OCI-LY7 (cell line): Measurements from ENCODE around the gene TC2N. TPM values are rescaled to one million over a fixed set of nuclear protein-coding genes. Genes with fewer than 3 reads are reported as not detected.

ENCODE experiments used
- BruUV-seq: library from RNA; stranded (reverse); fragments of 400-500 nt; replicated peaks from 2 replicates; lab custom pipeline; 2021; lab: Mats Ljungman, UMichigan
- CTCF ChIA-PET: fragments of 300-600 bp; sonication (Branson Sonifier 250); formaldehyde crosslinking; loops from one replicate; lab custom pipeline; 2022; ENCODE audit warnings: antibody characterized with exemption; ENCODE audit not compliant: unreplicated experiment; lab: Charles Lee
- POLR2A ChIA-PET: fragments of 300-600 bp; sonication (Branson Sonifier 250); formaldehyde crosslinking; loops from one replicate; lab custom pipeline; 2022; ENCODE audit warnings: antibody characterized with exemption; lab: Charles Lee
- DNase-seq: peaks from one replicate; pipeline ENCODE4 v3.0.0-alpha.2; 2015; ENCODE audit warnings: low spot score
- H2AFZ ChIP-seq: fragments of 200-600 bp; sonication (generic), shearing (Covaris generic); 2 replicates; pipeline ENCODE4 v1.6.1; 2014; ENCODE audit warnings: mild to moderate bottlenecking, antibody characterized with exemption, low read length, moderate library complexity
- H3K27ac ChIP-seq: fragments of 200-600 bp; sonication (generic); 2 replicates; pipeline ENCODE4 v1.5.1; 2014; ENCODE audit warnings: mixed run types, low read depth, mild to moderate bottlenecking, moderate library complexity, low read length, inconsistent platforms; ENCODE audit not compliant: poor library complexity, severe bottlenecking
- H3K36me3 ChIP-seq: fragments of 200-600 bp; sonication (generic); 2 replicates; pipeline ENCODE4 v1.6.1; 2014; ENCODE audit warnings: mild to moderate bottlenecking, antibody characterized with exemption, low read length, moderate library complexity, mixed read lengths; ENCODE audit not compliant: insufficient read depth
- H3K4me1 ChIP-seq: fragments of 200-600 bp; sonication (generic); 2 replicates; pipeline ENCODE4 v1.5.1; 2014; ENCODE audit warnings: mild to moderate bottlenecking, low read length; ENCODE audit not compliant: insufficient read depth, poor library complexity, severe bottlenecking
- H3K4me2 ChIP-seq: fragments of 200-600 bp; sonication (generic); 2 replicates; pipeline ENCODE4 v1.6.1; 2014; ENCODE audit warnings: mild to moderate bottlenecking, low read length
- H3K4me3 ChIP-seq: fragments of 200-600 bp; sonication (generic); 2 replicates; pipeline ENCODE4 v1.5.1; 2014; ENCODE audit warnings: mild to moderate bottlenecking, low read depth, low read length; ENCODE audit not compliant: poor library complexity, severe bottlenecking
- H3K79me2 ChIP-seq: fragments of 200-600 bp; sonication (generic); 2 replicates; pipeline ENCODE4 v1.6.1; 2016; ENCODE audit warnings: low read depth, mild to moderate bottlenecking, low read length, moderate library complexity, mixed read lengths; ENCODE audit not compliant: insufficient read depth
- H3K9me2 ChIP-seq: fragments of 200-600 bp; sonication (generic); 2 replicates; pipeline ENCODE4 v1.6.1; 2016; ENCODE audit warnings: mild to moderate bottlenecking, low read length, mixed read lengths; ENCODE audit not compliant: insufficient read depth
- H3K9me3 ChIP-seq: fragments of 200-600 bp; sonication (generic); 2 replicates; pipeline ENCODE4 v1.6.1; 2014; ENCODE audit warnings: mild to moderate bottlenecking, mixed run types, low read length, mixed read lengths
- H4K20me1 ChIP-seq: fragments of 200-600 bp; sonication (generic); 2 replicates; pipeline ENCODE4 v1.6.1; 2014; ENCODE audit warnings: mild to moderate bottlenecking, antibody characterized with exemption, low read length, moderate library complexity, mixed read lengths; ENCODE audit not compliant: insufficient read depth
- EZH2phosphoT487 ChIP-seq: fragments of 200-600 bp; sonication (generic); IDR thresholded peaks from 2 replicates; pipeline ENCODE4 v1.6.1; 2018; ENCODE audit warnings: low read depth, borderline replicate concordance, mild to moderate bottlenecking, mixed run types, antibody characterized with exemption, low read length, moderate library complexity, mixed read lengths
- intact Hi-C: fragments of 100-400 bp; cut with micrococcal nuclease; formaldehyde crosslinking; loops from one replicate; pipeline ENCODE4 v1.10.0; 2022; ENCODE audit not compliant: unreplicated experiment
- total RNA-seq, 2 experiments: library from RNA; depleted of rRNA in 1 of 2; stranded (reverse); fragments of >200 nt in 1 of 2; shearing (Covaris generic) in 1 of 2; gene quantifications; 2 replicates each; pipeline ENCODE4 v1.2.3, GENCODE V29; 2014 to 2022
- TF ChIP-seq, protein P1 (sequence below): fragments of 200-600 bp; sonication (generic); conservative IDR thresholded peaks from 2 replicates; pipeline ENCODE4 v1.5.1; 2014; ENCODE audit warnings: mild to moderate bottlenecking, antibody characterized with exemption, low read length, moderate library complexity, mixed read lengths

Gene TC2N
- total RNA-seq, 2 experiments from 2014 or later, result 0.57 TPM; not detected in 1

DNA sequence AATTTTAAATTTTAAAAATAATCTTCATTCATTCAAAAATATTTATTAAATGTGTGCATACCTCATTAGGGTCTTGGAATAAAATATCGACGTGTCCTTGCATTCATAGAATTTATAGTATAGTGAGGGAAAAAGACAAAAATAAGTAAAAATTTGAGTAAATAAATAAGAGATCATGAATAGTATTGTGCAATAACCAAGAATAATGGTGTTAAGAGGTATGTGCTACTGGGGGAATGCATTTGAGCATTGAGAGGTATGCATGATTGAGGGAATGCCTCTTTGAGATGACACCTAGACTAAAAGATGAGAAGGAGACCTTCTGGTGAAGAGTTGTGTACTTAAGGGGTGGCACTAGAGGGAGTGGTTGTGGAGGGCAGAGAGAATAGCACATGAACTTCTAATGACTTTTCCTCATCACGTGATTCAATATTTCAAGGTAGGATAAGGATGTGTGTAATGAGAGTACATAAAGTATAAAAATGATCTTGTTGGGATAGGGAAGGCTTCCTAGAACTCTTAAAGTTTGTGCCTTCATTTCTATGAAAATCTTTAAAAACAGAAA is 116.6 kb downstream of the TC2N start:
- intact Hi-C loops, result no loop called here
- H3K36me3 ChIP-seq, result no peaks in the 10 kb centered on the region
- no peak for DNase-seq
- no peaks in the 10 kb centered on the region for H4K20me1 ChIP-seq
- H3K4me1 ChIP-seq, result no peaks in the 10 kb centered on the region
- H3K9me2 ChIP-seq, result no peaks in the 10 kb centered on the region
- H3K79me2 ChIP-seq, result no peaks in the 10 kb centered on the region
- no TSS peak for BruUV-seq
- H3K4me2 ChIP-seq, result no peak overlapping the region
- no peak overlapping the region for H3K27ac ChIP-seq
- TF ChIP-seq, protein P1, sequence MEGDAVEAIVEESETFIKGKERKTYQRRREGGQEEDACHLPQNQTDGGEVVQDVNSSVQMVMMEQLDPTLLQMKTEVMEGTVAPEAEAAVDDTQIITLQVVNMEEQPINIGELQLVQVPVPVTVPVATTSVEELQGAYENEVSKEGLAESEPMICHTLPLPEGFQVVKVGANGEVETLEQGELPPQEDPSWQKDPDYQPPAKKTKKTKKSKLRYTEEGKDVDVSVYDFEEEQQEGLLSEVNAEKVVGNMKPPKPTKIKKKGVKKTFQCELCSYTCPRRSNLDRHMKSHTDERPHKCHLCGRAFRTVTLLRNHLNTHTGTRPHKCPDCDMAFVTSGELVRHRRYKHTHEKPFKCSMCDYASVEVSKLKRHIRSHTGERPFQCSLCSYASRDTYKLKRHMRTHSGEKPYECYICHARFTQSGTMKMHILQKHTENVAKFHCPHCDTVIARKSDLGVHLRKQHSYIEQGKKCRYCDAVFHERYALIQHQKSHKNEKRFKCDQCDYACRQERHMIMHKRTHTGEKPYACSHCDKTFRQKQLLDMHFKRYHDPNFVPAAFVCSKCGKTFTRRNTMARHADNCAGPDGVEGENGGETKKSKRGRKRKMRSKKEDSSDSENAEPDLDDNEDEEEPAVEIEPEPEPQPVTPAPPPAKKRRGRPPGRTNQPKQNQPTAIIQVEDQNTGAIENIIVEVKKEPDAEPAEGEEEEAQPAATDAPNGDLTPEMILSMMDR, result no peak
- TF ChIP-seq EZH2phosphoT487, result no peak
- ChIA-PET POLR2A (interaction anchor here (1.0 kb wide), 1 partner anchor 55 kb away, joined by 3 read pairs; no protein-coding TSS in a partner anchor), CTCF (no interaction called here)
- no peak overlapping the region for H3K4me3 ChIP-seq
- no peak overlapping the region for H2AFZ ChIP-seq
- no peaks in the 10 kb centered on the region for H3K9me3 ChIP-seq

DNA sequence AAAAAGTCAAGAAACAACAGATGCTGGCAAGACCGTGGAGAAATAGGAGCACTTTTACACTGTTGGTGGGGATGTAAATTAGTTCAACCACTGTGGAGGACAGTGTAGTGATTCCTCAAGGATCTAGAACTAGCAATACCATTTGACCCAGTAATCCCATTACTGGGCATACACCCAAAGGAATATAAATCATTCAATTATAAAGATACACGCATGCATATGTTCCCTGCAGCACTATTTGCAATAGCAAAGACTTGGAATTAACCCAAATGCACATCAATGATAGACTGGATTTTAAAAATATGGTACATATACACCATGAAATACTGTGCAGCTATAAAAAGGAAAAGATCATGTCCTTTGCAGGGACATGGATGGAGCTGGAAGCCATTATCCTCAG is 117.5 kb downstream of the TC2N start:
- no peak overlapping the region for H3K27ac ChIP-seq
- H3K9me2 ChIP-seq, result no peaks in the 10 kb centered on the region
- no peak overlapping the region for H3K4me2 ChIP-seq
- intact Hi-C loops, result no loop called here
- H3K9me3 ChIP-seq, result no peaks in the 10 kb centered on the region
- no peak for TF ChIP-seq EZH2phosphoT487
- TF ChIP-seq, protein P1, result no peak
- H3K79me2 ChIP-seq, result no peaks in the 10 kb centered on the region
- DNase-seq, result no peak
- H3K4me1 ChIP-seq, result no peaks in the 10 kb centered on the region
- no peaks in the 10 kb centered on the region for H3K36me3 ChIP-seq
- no peak overlapping the region for H2AFZ ChIP-seq
- no peak overlapping the region for H3K4me3 ChIP-seq
- ChIA-PET CTCF (no interaction called here), POLR2A (interaction anchor here (0.6 to 1.0 kb wide), 3 partner anchors 25 to 509 kb away, joined by 3 to 4 read pairs (median 3); no protein-coding TSS in a partner anchor)
- no peaks in the 10 kb centered on the region for H4K20me1 ChIP-seq
- BruUV-seq, result no TSS peak

GRCh38 chr14:91748049-91748448 is 119.3 kb downstream of the TC2N start:
- H3K4me3 ChIP-seq, result no peak overlapping the region
- intact Hi-C loops, result no loop called here
- H3K79me2 ChIP-seq, result no peaks in the 10 kb centered on the region
- BruUV-seq, result no TSS peak
- H3K9me2 ChIP-seq, result no peaks in the 10 kb centered on the region
- no peaks in the 10 kb centered on the region for H3K9me3 ChIP-seq
- H3K36me3 ChIP-seq, result no peaks in the 10 kb centered on the region
- no peaks in the 10 kb centered on the region for H4K20me1 ChIP-seq
- ChIA-PET CTCF (no interaction called here), POLR2A (interaction anchor here (0.6 kb wide), 1 partner anchor 366 kb away, joined by 3 read pairs; no protein-coding TSS in a partner anchor)
- TF ChIP-seq, protein P1, result no peak
- TF ChIP-seq EZH2phosphoT487, result no peak
- no peak for DNase-seq
- H3K4me2 ChIP-seq, result no peak overlapping the region
- no peak overlapping the region for H2AFZ ChIP-seq
- no peaks in the 10 kb centered on the region for H3K4me1 ChIP-seq
- H3K27ac ChIP-seq, result no peak overlapping the region
